GM12891 (cell line): ENCODE results near the gene RPL21.
"Not testable (repeated sequence)": the region's sequence is repeated elsewhere in the genome, so short reads cannot be mapped to it uniquely, and the experiment has no call there.

ENCODE experiments used
- DNase-seq: peaks from one replicate; pipeline ENCODE4 v3.0.0; 2011; ENCODE audit warnings: low spot score; ENCODE audit not compliant: insufficient read length
- FAIRE-seq: peaks from 2 replicates; lab custom pipeline; 2011; peaks lifted over from hg19 to GRCh38; lab: Jason Lieb, UNC
- PAX5 ChIP-seq: IDR thresholded peaks from 2 replicates; pipeline ENCODE4 v1.6.1; 2011; ENCODE audit warnings: low read length, moderate library complexity, mild to moderate bottlenecking; ENCODE audit not compliant: insufficient read depth, severe bottlenecking
- POLR2A ChIP-seq: IDR thresholded peaks from 2 replicates; pipeline ENCODE4 v1.6.1; 2011; ENCODE audit warnings: low read depth, low read length, control low read depth
- POLR2AphosphoS5 ChIP-seq: IDR thresholded peaks from 2 replicates; pipeline ENCODE4 v1.6.1; 2011; ENCODE audit warnings: low read depth, low read length, control low read depth
- POU2F2 ChIP-seq: IDR thresholded peaks from 2 replicates; pipeline ENCODE4 v1.6.1; 2011; ENCODE audit warnings: low read depth, mild to moderate bottlenecking, control low read depth, low read length, moderate library complexity
- SPI1 ChIP-seq: IDR thresholded peaks from 2 replicates; pipeline ENCODE4 v1.6.1; 2011; ENCODE audit warnings: low read depth, low read length, control low read depth
- TAF1 ChIP-seq: IDR thresholded peaks from 2 replicates; pipeline ENCODE4 v1.6.1; 2011; ENCODE audit warnings: low read depth, low read length, control low read depth

RPL21 gene

DNA sequence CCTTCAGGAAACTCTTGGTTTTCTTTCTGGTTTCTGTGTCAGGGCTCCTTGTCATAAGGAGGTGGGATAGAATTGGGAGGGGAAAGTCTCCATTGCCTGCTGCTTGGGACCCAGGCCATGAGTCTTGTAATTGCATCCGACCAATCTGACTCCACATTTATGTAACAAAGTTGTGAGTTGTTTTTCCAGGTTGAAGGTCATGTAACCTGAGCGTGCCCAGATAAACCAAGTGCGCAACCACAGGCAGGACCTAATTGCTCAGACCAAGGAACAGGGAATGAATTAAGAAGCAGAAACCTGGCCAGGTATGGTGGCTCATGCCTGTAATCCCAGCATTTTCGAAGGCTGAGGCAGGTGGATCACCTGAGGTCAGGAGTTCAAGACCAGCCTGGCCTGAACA lies 37.0 kb downstream of the RPL21 start:
- TF ChIP-seq PAX5 = no peak
- no peak for TF ChIP-seq POU2F2
- no peak for TF ChIP-seq SPI1
- TF ChIP-seq TAF1 = no peak
- TF ChIP-seq POLR2AphosphoS5 = no peak
- no peak for TF ChIP-seq POLR2A
- DNase-seq (no peak), FAIRE-seq (no peak)

DNA sequence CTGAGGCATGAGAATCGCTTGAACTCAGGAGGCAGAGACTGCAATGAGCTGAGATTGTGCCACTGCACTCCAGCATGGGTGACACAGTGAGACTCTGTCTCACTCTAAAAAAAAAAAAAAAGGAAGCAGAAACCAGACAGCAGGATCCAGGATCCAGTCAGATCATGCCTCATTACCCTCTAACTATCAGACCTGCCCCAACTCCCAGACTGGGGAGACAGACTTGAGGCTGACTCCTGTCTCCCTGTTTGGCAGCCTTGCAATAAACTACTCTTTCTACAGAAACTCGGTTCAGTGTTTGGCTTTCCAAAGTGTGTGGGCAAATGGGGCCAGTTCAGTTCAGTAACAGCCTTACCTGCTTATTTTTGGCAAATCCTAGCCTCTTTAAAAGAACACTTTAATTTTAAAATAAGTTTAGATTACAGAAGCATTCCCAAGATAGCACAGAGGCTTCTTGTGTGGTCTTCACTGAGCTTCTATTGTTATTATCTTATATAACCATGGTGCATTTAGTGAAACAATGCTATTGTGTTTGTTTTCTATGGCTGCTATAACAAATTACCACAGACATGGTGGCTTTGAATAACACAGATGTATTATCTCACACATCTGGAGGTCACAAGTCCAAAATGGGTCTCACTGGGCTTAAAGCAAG lies 37.8 kb downstream of the RPL21 start:
- DNase-seq = no peak
- TF ChIP-seq POLR2AphosphoS5 (no peak), PAX5 (no peak), SPI1 (no peak), POLR2A (no peak), TAF1 (no peak), POU2F2 (no peak)
- FAIRE-seq = no peak

DNA sequence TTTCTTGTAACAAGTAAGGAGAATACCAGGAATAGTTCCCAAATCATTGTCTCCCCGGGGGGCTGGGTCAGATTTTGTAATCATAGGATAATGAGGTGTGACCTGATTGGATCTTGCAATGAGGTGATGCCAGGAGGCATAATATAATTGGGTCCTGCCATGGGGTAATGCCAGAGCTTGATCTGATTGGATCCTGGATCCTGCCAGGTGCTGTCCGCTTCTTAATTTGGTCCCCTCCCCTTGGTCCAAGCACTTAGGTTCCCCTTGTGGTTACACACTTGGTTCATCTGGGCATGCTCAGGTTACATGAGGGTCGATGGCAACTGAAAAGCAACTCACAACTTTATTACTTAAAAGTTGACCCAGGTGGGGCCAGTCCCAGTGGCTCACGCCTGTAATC lies 39.4 kb downstream of the RPL21 start:
- no peak for FAIRE-seq
- DNase-seq = no peak
- TF ChIP-seq SPI1 (no peak), POLR2A (no peak), POLR2AphosphoS5 (no peak), POU2F2 (no peak), PAX5 (no peak), TAF1 (no peak)

DNA sequence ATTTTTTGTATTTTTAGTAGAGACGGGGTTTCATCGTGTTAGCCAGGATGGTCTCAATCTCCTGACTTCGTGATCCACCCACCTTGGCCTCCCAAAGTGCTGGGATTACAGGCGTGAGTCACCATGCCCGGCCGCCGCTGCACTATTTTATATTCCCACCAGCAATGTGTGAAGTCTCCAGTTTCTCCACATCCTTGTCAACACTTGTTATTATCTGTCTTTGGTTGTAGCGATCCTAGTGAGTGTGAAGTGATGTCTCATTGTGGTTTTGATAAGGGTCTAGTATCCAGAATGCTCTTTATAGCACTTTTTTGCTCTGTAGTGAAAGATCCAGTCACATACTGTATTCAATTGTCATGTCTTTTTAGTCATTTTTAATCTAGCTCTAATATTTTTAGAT lies 40.6 kb downstream of the RPL21 start:
- not testable (repeated sequence) for DNase-seq, FAIRE-seq

DNA sequence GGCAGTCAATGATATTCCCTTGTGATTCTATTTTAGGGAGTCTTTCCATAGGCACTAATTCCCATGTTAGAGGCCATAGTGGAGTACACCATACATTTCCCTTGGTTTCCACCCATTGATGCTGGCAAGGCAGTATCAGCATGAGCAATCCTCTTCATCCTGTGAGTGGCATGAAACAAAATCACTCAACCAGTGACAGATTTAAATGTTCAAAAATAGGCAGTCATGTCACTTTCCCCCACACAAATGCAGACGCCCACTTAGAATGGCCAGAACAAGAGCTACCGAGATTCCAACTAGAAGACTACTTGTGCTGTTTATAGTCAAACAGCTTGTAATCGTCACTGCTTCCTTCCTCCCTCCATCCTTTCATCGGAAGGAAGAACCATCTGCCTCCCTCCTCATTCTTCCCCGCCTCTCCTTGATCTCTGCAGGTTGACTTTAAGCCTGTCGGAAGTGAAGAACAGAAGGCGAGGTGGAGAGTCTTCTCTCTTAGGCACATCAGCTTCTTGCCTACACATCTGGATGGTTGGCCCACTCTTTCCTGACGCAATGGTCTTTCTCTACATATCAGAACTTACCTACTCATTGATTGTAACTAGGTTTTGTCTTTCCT lies 41.8 kb downstream of the RPL21 start:
- DNase-seq (no peak), FAIRE-seq (peak; percentile 47)

DNA sequence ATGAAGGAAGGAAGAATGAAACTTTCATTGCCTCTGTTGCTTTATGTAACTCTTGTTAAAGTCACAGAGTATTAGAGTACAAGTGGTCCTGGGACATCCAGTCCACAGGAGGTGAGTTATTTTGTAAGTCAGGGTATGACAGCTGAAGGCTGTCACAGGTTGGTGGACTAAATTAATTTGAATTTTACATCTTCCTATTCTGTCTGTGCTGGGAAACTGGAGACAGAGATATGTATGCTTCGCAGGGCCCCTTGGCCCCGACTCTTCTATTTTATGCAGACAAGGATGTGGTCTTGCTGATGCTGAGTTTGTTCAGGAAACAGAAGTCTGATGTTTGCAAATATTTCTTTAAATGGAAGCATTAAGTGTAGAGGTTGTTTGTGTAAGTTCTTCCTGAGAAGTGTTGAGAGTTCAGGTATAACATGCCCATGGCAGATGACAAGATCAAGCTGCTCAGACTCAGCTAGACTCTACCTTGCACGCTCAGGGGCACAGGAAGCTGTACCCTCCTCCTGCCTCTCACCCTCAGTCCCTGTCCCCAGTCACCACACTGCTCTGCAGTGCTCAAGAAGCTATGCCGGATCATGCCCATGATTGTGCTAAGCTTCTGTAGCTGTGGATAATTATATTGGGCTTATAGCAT lies 42.6 kb downstream of the RPL21 start:
- no peak for TF ChIP-seq SPI1
- no peak for TF ChIP-seq TAF1
- TF ChIP-seq POLR2A = no peak
- TF ChIP-seq PAX5 = no peak
- no peak for TF ChIP-seq POU2F2
- no peak for TF ChIP-seq POLR2AphosphoS5
- DNase-seq = no peak
- no peak for FAIRE-seq

More for the DNA sequence above, 41.8 kb downstream of the RPL21 start:
- TF ChIP-seq POLR2A (no peak), POU2F2 (no peak), POLR2AphosphoS5 (no peak), PAX5 (no peak), TAF1 (no peak), SPI1 (no peak)

DNA sequence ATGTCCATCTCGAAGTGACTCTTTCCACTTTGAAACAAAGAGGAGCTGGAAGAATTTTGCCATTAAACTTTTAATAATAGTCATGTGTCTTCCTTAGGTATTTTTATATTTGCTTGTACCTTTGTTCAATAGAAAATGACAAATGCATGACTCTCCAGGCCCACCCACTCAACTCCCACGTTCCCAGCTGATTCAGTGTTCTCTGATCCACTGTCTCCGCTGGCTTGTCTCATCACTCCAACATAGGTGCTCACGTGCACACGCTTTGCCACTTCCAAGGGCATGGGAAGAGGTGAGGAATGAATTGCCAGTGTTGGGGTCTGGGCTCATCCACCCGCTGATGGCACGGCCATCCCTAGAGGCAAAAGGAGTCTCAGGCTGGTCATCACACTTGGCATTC lies 43.7 kb downstream of the RPL21 start:
- no peak for DNase-seq
- no peak for FAIRE-seq
- no peak for TF ChIP-seq SPI1
- no peak for TF ChIP-seq POLR2A
- no peak for TF ChIP-seq POU2F2
- no peak for TF ChIP-seq PAX5
- TF ChIP-seq TAF1 = no peak
- TF ChIP-seq POLR2AphosphoS5 = no peak

DNA sequence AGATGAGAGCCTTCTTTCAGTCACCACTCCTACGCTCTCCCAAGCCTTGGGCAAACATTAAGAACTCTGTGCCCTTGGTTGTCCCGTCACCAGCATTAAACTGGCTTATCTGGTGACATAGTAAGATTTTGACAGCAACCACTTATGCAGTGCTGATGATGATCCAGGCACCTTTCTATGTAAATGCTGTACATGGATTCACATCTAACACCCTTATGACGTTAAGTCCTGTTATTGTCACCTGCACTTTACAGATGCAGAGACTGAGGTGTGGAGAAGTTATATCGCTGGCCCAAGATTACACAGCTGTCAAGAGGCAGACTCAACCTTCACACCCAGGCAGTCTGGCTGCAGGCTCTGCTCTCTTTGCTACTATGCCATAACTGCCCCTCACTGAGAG lies 44.3 kb downstream of the RPL21 start:
- TF ChIP-seq POLR2AphosphoS5 (no peak), POU2F2 (no peak), SPI1 (no peak), TAF1 (no peak), PAX5 (no peak), POLR2A (no peak)
- DNase-seq = no peak
- no peak for FAIRE-seq

DNA sequence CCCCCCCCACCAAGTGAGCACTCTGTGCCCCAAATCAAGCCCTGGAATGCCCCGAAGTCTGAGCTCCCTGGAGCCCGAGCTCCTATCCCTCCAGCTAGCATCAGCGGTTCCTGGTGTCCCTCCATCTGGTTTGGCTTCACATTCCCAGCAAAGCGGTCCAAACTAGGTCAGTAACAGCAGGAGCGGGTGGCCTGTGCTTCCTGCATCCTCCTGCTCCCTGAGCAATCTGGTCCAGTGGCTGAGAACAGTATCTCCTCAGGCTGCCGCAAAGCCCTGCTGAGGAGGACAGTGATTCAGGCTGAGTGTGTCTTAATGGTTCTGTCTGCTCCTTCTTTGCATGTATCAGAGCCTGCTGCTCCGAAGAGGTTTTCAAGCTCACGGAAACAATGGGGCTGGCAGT lies 45.1 kb downstream of the RPL21 start:
- no peak for DNase-seq
- FAIRE-seq = no peak
- TF ChIP-seq POLR2AphosphoS5 (no peak), POU2F2 (no peak), TAF1 (no peak), SPI1 (no peak), POLR2A (no peak), PAX5 (no peak)

DNA sequence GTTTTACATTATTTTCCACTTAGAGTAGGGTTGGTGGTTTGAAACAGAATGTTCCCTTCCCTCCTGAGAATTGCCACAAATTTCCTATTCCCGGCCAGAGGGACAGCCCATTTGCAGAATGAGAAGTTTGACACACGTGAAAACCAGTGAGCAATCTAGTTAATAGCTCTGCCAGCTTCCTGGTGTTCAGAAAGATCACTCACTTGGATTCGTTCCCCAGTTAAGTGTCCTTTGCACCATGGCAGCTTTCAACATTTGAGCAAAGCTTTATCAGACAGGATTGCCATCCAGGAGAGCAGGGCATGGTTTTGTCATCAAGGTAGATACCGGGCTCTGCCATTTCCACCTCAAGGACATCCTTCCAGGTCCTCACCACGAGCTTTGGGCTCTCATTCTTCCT lies 47.5 kb downstream of the RPL21 start:
- no peak for FAIRE-seq

DNA sequence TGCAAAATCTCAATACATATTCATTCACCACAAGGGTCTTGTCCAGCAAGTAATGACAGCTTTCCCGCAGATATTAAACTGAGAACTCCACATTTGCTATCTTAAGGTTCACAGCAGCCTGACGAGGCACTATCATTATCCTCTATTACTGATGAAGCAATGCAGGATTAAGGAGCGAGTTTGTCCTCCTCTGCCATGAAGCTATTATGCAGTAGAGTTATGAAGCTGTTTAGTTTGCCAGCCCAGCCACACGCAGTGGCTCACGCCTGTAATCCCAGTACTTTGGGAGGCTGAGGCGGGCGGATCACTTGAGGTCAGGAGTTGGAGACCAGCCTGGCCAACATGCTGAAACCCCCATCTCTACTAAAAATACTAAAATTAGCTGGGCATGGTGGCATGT lies 49.0 kb downstream of the RPL21 start:
- not testable (repeated sequence) for DNase-seq, FAIRE-seq

More for the DNA sequence above, 47.5 kb downstream of the RPL21 start:
- no peak for DNase-seq
- TF ChIP-seq SPI1 = no peak
- TF ChIP-seq POLR2AphosphoS5 = no peak
- no peak for TF ChIP-seq POU2F2
- TF ChIP-seq POLR2A = no peak
- TF ChIP-seq PAX5 = no peak
- no peak for TF ChIP-seq TAF1
